Amygdala (tissue), 56 donors: ENCODE results near the gene RPS3.
"Not testable (repeated sequence)": the region's sequence is repeated elsewhere in the genome, so short reads cannot be mapped to it uniquely, and the experiment has no call there.

ENCODE experiments used
- DNase-seq, 56 donors: peaks; one replicate each; lab custom pipeline; 2025; lab: John Stamatoyannopoulos, UW

RPS3 gene

DNA sequence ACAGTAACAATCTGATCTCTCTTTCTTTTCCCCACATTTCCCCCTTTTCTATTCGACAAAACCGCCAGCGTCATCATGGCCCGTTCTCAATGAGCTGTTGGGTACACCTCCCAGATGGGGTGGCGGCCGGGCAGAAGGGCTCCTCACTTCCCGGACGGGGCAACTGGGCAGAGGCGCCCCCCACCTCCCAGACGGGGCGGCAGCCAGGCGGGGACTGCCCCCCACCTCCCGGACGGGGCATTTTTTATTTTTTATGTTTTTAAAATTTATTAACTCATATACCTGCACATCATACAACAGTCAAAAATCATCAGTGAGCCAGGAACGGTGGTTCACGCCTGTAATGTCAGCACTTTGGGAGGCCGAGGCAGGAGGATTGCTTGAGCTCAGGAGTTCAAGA is 20.5 kb upstream of the RPS3 start:
- DNase-seq = not testable (repeated sequence)

DNA sequence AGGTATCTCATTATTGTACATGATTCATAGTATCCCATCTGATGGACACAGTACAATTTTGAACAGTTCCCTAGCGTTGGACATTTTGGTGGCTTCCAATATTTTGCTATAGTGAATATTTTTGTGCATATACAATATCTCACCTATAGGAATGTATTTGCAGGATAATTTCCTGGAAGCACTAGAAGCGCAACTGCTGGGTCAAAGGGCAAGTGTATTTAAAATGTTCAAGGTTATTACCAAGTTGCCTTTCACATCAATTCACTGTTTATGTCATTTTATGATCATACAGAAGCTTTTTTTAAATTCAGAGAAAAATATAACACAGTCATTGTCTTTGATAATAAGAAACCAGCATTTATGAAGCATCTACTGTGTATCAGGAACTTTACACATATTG is 19.1 kb upstream of the RPS3 start:
- no peak for DNase-seq

DNA sequence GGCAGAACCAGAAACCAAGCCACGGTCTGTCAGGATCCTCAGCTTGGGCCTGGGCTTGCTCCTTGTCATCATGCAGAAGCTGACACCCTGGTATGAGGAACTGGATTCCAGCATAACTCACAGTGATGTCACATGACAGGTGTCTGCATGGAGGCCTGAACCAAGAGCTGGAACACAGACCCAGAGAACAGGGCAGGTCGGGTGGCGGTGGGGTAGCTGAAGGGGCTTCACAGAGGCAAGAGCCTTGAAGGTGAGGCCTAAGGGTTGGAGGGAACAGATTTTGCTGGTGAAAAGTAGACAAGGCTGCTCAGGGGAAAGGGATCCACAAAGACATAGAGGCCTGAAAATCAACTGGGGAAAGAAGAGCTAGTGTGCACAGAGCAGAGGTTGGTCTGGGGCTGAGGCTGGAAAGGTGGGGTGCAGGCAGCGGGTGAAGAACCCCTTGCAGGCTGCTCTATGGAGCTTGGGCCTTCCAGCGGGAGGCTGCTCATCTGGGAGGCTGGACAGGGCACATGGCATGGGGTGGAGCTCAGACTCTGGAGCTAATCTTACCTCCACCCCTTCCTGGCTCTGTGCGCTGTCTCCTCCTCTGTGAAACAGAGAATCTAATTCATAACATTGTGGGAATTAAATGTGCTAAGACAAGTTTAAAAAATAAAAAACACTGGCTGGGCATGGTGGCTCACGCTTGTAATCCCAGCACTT is 18.4 kb upstream of the RPS3 start:
- peak in 5 of 56 donors; percentile 5 to 19 (median 7) for DNase-seq

DNA sequence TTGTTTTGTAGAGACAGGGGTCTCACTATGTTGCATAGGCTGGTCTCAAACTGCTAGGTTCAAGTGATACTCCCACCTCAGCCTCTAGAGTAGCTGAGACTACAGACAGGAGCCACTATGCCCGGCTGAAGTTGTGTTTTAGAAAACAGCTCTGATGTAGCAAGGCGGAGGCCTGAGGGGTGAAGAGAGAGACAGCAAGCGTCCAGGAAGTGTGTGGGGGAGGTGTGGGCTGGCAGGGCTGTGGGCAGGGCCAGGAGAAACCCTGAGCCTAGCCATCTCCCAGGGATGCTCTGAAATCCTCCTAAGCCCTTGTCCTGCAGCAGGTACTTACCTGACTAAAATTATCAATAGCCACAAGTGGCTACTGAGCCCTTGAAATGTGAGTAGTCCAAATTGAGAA is 16.1 kb upstream of the RPS3 start:
- DNase-seq = no peak

DNA sequence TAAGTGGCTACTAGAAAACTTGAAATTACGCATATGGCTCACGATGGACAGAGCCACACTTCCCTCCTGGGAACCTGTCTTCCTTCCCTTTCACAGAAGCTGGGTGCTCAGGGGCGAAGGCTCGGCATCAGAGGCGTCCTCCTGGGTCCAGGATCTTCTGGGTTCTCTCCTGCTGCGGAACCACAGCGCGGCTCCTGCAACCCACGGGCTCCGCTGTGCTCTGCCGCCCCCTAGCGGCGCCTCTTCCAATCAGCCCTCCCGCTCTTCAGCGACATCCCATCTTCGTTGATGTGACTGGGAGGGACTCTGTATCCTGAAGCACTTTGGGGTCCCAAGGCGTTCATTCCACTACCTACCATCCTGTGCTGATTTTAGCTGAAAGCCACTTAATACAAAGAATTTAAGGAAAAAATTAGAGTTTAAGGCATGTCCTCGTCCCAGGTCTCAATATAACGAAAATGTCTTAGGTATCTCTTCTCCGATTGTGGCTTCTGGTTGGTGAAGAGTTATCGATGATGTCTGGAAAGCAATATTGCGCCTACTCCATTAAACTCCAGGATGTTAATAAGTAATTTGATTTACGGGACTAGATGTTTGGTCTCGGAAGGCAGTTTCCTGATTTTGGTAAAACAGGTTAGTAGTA is 14.8 kb upstream of the RPS3 start:
- peak in 52 of 56 donors; percentile 9 to 86 (median 58) for DNase-seq

DNA sequence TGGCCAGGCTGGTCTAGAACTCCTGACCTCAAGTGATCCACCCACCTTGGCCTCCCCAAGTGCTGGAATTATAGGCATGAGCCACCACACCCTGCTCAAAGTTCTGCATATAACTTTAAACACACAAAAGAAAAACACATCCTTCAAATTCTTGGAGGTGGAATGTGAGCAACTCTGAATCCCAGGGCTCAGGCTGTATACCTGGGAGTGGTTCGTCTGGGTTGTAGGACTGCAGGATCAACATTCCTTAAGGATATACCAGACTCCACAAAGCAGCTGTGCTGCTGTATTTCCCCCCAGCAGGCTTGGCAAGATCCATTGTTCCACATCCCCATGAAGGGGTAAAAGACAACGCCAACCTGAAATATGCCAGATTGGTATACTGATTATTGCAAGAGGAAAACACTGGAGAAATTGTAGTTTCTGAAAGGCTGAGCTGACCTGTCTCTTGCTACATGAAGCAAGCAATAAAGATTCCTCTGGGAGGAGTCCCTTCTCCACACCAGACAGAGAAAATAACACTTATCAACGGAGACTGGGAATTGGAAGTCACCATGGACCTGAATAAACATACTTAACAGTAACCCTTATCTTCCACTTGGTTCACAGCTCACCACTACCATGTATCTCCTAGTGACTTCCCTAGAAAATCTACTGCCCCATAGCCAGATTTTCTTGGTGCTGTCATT is 12.2 kb upstream of the RPS3 start:
- no peak for DNase-seq

DNA sequence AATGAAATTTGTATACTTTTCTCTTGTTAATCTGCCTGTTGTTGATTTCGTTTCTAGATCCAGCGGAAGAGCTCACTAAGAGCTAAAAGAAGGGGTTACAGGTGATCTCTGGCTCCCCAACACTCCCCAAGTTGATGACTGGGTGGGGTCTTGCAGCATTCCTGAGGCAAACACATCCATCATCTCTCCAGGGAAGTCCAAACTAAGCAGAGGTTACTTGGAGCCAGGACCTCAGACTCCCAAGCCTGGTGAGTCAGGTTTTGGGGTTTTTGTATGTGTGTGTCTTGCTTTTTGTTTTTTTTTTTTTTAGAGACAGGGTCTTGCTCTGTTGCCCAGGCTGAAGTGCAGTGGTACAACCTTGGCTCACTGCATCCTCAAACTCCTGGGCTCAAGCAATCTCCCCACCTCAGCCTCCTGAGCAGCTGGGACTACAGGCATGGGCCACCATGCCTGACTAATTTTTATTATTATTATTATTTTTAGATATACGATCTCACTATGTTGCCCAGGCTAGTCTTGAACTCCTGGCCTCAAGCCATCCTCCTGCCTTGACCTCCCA is 11.5 kb upstream of the RPS3 start:
- no peak for DNase-seq

DNA sequence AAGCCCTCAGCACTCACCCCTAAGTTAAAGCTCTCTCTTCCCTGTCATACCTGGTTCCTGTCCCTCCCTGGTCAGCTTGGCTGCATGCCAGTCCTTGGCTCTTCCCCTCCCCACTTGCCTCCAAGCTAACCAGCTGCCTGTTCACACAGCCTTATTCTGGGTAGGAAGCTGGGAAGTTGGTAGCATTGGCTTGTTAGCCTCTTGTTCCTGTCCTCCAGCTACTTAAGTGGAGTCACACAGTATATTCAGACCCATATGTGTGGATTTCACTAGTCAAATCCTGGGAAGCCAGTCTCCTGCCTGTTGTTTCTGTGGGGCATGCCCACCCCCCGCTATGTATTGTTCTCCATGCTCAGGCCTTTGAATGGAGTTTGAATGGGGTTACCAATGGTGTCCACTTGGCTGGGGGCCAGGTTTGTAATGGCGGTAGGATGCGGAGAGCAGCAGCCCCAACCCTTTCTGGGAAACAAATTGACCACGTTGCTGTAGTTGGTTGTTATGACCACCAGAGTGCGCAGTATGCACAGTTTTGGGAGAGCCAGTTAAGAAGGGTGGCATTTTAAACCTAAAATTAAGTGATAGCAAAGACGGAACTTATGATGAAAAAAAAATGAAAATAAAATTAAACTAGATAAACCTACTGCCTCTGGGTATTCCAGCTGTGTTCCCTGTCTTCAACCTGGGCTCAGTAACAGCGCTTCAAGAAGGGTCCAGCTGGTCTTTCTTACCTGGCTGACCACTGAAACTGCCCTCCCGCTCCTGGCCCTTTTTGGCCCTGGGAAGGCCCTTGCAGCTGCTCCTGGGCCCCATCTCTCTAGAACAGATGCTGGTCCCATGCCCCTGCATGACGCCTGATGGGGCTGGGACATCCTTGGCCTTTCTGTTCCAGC is 10.7 kb upstream of the RPS3 start:
- DNase-seq = peak in 45 of 56 donors; percentile 9 to 81 (median 39)

DNA sequence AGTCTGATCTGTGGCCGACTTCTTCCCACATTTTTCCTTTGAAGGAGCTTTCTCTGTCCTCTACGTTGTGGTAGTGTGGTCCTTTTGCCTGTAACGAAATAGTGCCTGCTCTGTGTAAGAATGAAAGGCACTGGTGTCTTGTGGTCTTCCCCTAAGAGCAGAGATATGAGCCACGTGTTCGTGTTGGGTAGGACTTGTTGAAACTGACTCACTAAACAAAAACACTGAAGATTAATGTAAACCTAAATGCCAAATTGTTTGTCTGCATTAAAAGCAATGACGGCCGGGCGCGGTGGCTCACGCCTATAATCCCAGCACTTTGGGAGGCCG is 10.1 kb upstream of the RPS3 start:
- DNase-seq = no peak

DNA sequence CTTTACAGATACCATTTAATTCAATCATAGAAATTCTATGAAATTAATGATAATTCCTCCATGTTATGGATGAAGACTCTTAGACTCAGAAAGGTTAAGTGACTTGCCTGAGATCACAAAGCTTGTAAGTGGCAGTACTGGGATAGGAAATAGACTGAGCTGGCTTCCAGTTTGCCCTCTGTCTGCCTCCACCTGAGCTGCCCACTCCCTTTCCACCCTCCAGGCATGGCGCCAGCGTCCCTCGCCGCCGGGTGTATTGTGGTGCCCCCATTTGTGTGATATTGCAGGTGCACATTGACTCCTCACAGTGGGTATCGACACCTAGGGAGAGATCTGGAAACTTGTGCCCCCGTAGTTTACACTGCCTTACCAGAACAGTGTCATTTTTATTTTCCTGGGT is 9.4 kb upstream of the RPS3 start:
- DNase-seq = no peak

DNA sequence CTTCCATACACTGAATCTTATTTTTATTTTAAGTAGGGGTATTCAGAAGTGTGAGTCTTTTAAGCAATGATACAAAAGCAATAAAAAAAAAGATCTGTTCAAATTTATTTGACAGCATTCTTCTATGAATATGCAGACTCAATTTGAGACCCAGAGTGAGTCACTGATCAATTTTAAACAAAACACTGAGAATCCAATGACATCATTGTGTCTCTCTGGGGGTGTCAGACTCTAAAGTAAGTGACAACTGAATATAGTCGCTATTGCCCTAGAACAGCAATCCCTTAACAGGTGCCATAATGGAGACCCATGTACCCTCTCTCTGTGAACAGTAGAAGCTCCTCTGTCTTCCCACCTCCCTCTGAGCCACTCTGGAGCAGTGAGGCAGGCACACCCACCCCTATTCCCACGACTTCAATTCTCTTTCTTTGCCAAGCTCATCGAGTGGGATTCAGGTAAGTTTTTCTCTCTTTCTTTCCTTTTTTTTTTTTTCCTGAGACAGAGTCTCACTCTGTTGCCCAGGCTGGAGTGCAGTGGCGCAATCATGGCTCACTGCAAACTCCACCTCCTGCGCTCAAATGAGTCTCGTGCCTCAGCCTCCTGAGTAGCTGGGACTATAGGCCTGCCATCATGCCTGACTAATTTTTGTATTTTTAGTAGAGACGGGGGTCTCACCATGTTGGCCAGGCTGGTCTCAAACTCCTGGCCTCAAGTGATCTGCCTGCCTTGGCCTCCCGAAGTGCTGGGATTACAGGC is 5.1 kb upstream of the RPS3 start:
- no peak for DNase-seq

DNA sequence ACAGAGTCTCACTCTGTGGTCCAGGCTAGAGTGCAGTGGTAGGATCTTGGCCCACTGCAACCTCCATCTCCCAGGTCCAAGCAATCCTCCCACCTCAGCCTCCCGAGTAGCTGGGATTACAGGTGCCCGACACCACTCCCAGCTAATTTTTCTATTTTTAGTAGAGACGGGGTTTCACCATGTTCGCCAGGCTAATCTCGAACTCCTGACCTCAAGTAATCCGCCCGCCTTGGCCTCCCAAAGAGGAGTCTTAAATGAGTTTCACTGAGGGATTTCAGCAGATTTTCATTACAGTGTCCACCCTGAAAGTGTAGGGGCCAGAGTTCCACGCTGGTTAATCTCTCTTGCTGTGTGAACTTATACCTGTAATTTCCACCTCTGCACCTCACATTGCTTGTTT is 412 bp upstream of the RPS3 start:
- DNase-seq = no peak

DNA sequence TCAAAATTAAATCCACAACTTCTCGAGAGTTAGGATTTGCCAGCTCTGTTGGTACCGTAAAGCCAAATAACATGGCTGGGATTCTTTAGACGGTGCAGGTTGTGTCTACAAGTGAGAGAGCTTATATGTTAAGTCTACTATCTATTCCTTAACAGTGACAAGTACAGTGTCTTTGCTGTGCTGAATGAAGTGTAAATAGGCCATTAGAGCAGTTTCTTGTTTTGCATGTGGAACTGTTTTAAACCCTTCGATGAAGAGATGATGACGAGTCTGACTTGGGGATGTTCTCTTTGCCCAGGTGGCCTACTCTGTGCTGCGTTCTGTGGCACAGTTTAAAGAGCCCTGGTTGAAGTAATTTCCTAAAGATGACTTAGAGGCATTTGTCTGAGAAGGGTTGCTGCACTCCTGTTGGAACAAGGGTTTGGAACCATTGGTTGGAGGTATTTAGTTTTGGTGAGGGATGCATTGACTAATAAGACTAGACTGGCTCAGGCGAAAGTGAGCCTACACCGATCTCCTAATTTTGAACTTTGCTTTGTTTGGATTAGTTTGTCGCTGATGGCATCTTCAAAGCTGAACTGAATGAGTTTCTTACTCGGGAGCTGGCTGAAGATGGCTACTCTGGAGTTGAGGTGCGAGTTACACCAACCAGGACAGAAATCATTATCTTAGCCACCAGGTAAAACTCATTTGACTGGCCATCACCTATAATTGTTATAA is 988 bp downstream of the RPS3 start:
- no peak for DNase-seq

DNA sequence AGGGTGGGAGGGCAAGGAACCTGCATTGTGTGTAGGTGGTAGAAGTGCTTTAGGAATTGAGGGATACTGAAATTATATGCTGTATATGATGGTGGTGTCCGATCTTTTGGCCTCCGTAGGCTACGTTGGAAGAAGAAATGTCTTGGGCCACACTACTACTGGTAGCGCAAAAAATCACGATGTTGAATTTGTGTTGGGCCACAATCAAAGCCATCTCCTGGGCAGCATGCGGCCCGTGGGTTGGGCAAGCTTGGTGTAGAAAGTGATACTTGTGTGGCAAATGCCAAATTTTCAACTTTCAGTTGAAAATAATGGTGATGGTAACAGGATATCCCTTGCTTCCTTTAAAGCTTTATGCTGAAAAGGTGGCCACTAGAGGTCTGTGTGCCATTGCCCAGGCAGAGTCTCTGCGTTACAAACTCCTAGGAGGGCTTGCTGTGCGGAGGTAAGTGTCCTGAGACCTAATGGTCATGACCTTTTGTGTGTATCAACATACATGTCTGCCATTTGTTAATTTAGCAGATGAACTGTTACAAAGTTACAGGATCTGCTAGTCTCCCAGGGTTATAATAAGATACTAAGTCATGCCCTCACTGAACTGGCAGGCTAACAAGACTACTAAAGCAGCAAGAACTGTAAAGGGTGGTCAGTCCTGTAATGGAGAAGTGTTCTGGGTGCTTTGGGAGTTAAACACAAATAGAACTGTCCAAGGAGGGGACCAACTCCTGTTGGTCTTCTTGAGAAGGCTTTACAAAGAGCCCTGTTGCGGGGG is 2.9 kb downstream of the RPS3 start:
- no peak for DNase-seq

DNA sequence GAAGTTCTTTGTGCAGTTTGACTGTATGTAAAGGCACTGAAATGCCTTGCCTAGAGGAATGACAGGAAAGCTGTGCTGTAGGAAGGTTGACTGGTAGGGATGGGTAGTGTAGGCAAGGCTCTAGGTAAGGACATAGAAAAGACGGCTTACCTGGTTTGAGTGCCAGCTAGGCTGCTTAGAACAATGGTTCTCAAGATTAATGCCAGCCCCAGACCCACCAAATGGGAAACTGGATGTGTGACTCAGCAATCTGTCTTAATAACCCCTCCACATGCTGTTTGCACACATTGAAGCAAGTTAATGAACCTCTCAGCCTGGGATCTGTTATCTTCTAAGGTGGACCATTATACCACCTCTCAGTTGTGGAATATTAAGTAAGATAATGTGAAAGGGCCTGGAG is 3.7 kb downstream of the RPS3 start:
- no peak for DNase-seq

DNA sequence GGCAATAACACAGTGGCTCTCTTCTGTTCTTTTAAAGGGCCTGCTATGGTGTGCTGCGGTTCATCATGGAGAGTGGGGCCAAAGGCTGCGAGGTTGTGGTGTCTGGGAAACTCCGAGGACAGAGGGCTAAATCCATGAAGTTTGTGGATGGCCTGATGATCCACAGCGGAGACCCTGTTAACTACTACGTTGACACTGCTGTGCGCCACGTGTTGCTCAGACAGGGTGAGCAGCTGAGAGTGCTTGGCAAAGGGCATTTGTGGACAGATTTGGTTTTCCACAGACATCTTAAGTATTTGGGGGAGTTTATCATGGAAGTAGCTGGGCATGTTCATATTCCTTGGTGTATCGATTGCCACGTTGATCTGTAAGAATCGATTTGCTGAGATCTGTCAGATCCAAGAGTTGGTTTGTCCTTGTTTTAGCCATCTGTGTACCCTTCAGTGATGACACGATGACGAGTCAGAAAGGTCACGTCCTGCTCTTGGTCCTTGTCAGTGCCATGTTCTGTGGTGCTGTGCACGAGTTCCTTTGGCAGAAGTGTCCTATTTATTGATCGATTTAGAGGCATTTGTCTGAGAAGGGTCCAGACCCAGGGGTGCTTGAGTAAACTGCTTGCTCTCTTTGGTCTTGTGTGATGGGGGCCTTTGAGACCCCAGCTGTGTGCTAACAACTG is 4.8 kb downstream of the RPS3 start:
- DNase-seq = no peak

DNA sequence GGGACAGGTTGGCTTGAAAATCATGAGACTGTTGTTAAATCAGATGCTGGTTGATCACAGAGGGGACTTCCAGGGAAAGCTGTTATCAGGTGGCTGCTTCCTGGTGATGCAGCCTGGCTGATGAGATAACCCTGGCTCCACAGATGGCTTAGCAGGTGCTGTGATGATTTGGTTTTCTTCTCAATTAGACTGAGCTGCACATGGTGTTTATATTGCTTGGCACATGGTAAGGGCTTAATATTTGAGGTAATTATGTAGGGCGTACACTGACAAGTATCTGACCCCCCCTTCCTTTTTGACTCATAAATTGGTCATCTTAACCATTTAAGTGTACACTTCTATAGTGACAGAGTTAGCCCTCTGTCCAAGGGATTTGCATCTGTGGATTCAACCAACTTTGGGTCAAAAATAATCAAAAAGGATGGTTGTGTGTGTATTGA is 7.0 kb downstream of the RPS3 start:
- DNase-seq = no peak

DNA sequence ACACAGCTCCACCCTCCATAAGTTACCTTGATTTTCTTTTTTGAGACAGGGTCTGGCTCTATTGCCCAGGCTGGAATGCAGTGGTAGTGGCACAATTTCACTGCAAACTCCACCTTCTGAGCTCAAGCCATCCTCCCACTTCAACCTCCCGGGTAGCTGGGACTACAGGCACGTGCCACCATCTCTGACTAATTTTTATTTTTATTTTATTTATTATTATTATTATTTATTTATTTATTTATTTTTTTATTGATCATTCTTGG is 9.6 kb downstream of the RPS3 start:
- DNase-seq = no peak
